ENCODE measurements around the gene CABLES1. TPM values are rescaled to one million over a fixed set of nuclear protein-coding genes. Genes with fewer than 3 reads are reported as not detected.
"Not testable (repeated sequence)": the region's sequence is repeated elsewhere in the genome, so short reads cannot be mapped to it uniquely, and the experiment has no call there.

Gene CABLES1
- polyA plus RNA-seq, 6 donors from 2014 or later: 0.10 to 0.63 (median 0.21) TPM; not detected in 2

DNA sequence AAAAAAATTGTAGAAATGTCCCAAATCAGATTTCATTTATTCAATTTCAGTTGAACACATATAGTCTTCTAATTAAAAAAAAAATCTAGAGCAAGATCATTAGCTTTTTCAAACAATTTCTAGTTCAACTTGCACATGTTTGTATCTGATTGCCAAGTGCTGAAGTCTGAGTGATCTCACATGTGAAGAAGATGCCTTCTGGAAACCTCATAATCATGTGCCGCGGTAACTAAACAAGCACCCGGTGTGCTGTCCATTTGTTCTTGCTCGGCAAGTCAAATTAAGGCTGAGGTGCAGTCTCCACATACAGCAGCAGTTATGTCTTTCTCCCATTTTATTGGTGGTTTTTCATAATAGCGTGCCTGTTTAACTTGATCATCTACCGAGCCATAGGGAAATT lies 18.7 kb downstream of the CABLES1 start:
- Mint-ChIP-seq H3K27me3 (peaks cover 0 to 7% (median 0%) of the 10 kb centered on the region in 3 donors), H3K4me1 (no peaks in the 10 kb centered on the region), H3K36me3 (no peaks in the 10 kb centered on the region), H3K9me3 (peaks cover 0 to 2% (median 0%) of the 10 kb centered on the region in 7 donors), H3K27ac (no peak overlapping the region), H3K4me3 (no peak overlapping the region)
- ATAC-seq (ENCODE audit: low read depth in 2 of 2): no peak
- DNase-seq: no peak

DNA sequence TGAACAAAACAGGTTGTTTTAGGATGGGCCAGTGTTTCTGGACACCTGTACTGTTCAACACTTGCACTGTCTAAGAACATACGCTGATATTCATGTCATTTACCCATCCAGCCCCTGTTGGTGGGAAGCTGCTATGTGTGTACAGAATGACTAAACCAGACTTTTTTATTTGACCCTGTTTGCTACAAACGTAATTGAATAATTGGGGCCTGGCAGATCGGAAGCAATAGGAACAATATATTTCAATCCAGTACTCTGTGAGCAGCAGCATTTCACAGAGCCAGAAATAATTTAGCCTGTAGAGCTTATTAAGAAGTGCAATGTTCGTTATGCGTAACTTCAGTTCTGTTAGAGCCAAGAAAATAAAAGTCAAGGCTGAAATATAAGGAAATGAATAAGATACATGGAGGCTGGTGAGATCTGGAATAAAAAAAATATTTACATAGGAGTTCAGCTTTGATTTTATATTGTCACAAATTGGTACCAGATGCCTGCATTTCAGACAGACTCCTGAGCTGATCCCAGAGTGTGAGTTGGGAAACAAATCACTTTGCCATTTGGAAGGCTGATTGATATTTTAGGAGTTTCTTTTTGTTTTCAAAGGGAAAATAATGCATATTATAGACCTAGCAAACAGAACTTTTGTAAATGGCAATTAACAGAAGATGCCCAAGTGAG lies 19.7 kb downstream of the CABLES1 start:
- no peaks in the 10 kb centered on the region for H3K4me1 Mint-ChIP-seq
- ATAC-seq (ENCODE audit: low read depth in 2 of 2) (no peak), DNase-seq (no peak)
- no peaks in the 10 kb centered on the region for H3K36me3 Mint-ChIP-seq
- no peak overlapping the region for H3K4me3 Mint-ChIP-seq
- no peak overlapping the region for H3K27ac Mint-ChIP-seq
- peaks cover 0 to 2% (median 0%) of the 10 kb centered on the region in 7 donors for H3K9me3 Mint-ChIP-seq
- peaks cover 0 to 7% (median 0%) of the 10 kb centered on the region in 3 donors for H3K27me3 Mint-ChIP-seq

GRCh38 chr18:23155537-23155936 lies 20.3 kb downstream of the CABLES1 start:
- H3K4me1 Mint-ChIP-seq: no peaks in the 10 kb centered on the region
- DNase-seq (no peak), ATAC-seq (ENCODE audit: low read depth in 2 of 2) (no peak)
- H3K36me3 Mint-ChIP-seq: no peaks in the 10 kb centered on the region
- H3K27ac Mint-ChIP-seq: no peak overlapping the region
- peaks cover 0 to 7% (median 0%) of the 10 kb centered on the region in 3 donors for H3K27me3 Mint-ChIP-seq
- peaks cover 0 to 2% (median 0%) of the 10 kb centered on the region in 7 donors for H3K9me3 Mint-ChIP-seq
- H3K4me3 Mint-ChIP-seq: no peak overlapping the region

- Mint-ChIP-seq H3K36me3 (no peaks in the 10 kb centered on the region), H3K4me1 (no peaks in the 10 kb centered on the region), H3K27me3 (peaks cover 0 to 7% (median 0%) of the 10 kb centered on the region in 3 donors), H3K9me3 (peaks cover 0 to 2% (median 0%) of the 10 kb centered on the region in 7 donors), H3K27ac (no peak overlapping the region), H3K4me3 (no peak overlapping the region)
- DNase-seq (no peak), ATAC-seq (ENCODE audit: low read depth in 2 of 2) (no peak)
Observed at GRCh38 chr18:23156134-23156533, 20.8 kb downstream of the CABLES1 start.

DNA sequence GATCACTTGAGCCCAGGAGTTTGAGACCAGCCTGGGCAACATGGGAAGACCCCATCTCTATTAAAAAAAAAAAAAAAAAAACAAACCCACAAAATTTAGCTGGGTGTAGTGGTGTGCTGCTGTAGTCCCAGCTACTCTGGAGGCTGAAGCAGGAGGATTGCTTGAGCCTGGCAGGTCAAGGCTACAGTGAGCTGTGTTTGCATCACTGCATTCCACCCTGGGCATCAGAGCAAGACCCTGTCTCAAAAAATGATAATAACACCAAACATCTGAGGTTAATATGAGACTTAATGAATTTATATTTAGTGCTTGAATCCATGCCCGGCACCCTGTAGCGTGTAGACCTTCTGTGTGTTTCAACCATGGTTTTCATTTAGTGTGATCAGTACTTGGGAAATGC lies 22.8 kb downstream of the CABLES1 start:
- H3K27ac Mint-ChIP-seq: no peak overlapping the region
- H3K27me3 Mint-ChIP-seq: peaks cover 0 to 16% (median 5%) of the 10 kb centered on the region in 3 donors
- ATAC-seq (ENCODE audit: low read depth in 2 of 2) (no peak), DNase-seq (no peak)
- no peaks in the 10 kb centered on the region for H3K4me1 Mint-ChIP-seq
- no peaks in the 10 kb centered on the region for H3K36me3 Mint-ChIP-seq
- H3K4me3 Mint-ChIP-seq: no peak overlapping the region
- H3K9me3 Mint-ChIP-seq: no peaks in the 10 kb centered on the region

DNA sequence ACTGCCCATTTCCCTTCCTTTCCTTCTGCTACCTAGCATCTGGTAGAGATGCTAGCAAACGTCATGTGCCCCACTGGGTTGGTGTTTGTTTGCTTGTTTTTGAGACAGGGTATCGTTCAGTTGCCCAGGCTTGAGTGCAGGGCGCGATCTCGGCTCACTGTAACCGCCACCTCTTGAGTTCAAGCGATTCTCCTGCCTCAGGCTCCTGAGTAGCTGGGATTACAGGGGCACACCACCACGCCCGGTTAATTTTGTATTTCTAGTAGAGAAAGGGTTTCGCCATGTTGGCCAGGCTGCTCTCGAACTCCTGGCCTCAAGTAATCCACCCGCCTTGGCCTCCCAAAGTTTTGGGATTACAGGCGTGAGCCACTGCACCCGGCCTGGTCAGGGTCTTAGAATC lies 23.6 kb downstream of the CABLES1 start:
- not testable (repeated sequence) for H3K4me1 Mint-ChIP-seq; H3K36me3 Mint-ChIP-seq; H3K9me3 Mint-ChIP-seq; H3K4me3 Mint-ChIP-seq; ATAC-seq (ENCODE audit: low read depth in 2 of 2); DNase-seq
- peaks cover 0 to 16% (median 10%) of the 10 kb centered on the region in 3 donors for H3K27me3 Mint-ChIP-seq
- H3K27ac Mint-ChIP-seq: peak overlapping the region in 1 of 6 donors; percentile 27

DNA sequence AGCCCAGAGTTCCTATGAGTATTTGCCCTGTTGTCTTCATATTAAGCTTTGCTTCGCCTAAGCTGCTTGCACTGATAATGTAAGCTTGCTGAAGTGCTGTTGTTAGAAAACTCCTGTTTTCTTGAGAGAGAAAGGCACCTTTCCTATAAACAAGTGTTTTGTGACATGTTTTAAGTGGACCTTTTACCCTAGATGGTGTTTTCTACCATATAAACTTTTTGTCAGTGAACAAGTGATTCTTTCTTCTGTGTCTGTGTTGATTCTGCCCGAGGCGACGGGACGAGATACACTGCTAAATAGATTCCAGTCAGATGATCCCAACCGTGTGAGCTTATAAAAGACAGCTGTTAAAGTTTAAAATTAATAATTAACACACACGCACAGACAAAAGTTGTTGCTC lies 24.1 kb downstream of the CABLES1 start:
- no peak overlapping the region for H3K4me3 Mint-ChIP-seq
- peaks cover 0 to 16% (median 10%) of the 10 kb centered on the region in 3 donors for H3K27me3 Mint-ChIP-seq
- no peaks in the 10 kb centered on the region for H3K9me3 Mint-ChIP-seq
- H3K4me1 Mint-ChIP-seq: no peaks in the 10 kb centered on the region
- H3K27ac Mint-ChIP-seq: no peak overlapping the region
- DNase-seq: no peak
- ATAC-seq (ENCODE audit: low read depth in 2 of 2): no peak
- H3K36me3 Mint-ChIP-seq: no peaks in the 10 kb centered on the region

DNA sequence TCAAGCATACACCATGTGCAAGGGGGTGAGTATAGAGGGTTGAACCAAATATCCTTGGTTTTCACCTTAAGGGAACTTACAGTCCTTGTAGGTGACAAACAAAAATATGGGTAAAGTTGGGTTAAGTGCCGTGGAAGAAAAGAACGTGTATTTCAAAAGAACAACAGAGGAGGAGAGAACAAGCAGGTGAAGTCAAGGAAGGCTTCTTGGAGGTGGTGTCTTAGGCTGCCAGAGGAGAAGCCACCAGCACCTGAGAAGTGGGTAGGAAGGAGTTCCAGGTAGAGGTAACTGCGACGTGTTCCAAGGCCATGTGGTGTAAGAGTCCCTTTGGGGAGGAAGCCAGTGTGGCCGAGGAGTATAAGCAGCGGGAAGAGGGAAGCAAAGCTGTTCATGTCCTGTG lies 27.2 kb downstream of the CABLES1 start:
- Mint-ChIP-seq H3K4me3 (no peak overlapping the region), H3K4me1 (no peaks in the 10 kb centered on the region), H3K27ac (no peak overlapping the region), H3K27me3 (peaks cover 0 to 10% (median 9%) of the 10 kb centered on the region in 3 donors), H3K36me3 (no peaks in the 10 kb centered on the region), H3K9me3 (no peaks in the 10 kb centered on the region)
- ATAC-seq (ENCODE audit: low read depth in 2 of 2) (no peak), DNase-seq (no peak)

DNA sequence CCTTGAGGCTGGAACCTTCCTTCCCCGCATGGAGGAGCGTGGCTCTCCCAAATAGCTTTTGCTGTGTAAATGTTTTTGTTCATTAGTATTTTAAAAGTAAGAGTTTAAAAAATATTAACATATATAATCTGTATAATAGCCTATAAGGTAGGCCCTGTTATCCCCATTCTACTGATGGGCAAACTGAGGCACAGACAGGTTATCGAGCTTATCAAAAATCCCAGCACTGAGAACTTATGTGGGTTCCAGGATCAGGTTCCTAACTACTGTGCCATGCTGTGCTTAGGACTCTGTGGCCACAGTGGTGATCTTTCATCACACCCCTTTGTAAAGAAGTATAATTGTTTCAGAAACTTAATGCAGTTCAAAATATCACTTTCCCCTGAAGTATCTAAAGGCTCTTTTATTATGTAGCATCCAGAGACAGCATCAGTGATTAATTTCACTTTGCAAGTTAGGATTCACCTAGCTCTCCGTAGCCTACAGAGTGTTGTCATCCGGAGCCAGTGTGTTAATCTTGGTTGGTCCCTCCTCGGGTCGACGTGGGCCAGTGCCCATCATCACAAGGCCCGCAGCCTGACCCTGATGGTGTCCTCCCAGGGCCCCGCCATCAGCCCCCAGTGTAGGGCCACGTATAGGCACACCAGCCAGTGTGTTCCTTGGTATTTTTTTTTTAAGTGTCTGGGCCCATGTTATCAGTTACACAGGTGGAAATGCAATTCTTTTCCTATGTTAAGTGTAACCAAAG lies 28.7 kb downstream of the CABLES1 start:
- DNase-seq (no peak), ATAC-seq (ENCODE audit: low read depth in 2 of 2) (no peak)
- Mint-ChIP-seq H3K36me3 (no peaks in the 10 kb centered on the region), H3K4me3 (no peak overlapping the region), H3K27ac (peak overlapping the region in 1 of 6 donors; percentile 14), H3K9me3 (no peaks in the 10 kb centered on the region), H3K4me1 (no peaks in the 10 kb centered on the region), H3K27me3 (peaks cover 0 to 10% (median 9%) of the 10 kb centered on the region in 3 donors)

- H3K4me1 Mint-ChIP-seq: no peaks in the 10 kb centered on the region
- ATAC-seq (ENCODE audit: low read depth in 2 of 2): no peak
- H3K27ac Mint-ChIP-seq: peak overlapping the region in 1 of 6 donors; percentile 15
Observed at GRCh38 chr18:23165271-23166068, 30.2 kb downstream of the CABLES1 start.

DNA sequence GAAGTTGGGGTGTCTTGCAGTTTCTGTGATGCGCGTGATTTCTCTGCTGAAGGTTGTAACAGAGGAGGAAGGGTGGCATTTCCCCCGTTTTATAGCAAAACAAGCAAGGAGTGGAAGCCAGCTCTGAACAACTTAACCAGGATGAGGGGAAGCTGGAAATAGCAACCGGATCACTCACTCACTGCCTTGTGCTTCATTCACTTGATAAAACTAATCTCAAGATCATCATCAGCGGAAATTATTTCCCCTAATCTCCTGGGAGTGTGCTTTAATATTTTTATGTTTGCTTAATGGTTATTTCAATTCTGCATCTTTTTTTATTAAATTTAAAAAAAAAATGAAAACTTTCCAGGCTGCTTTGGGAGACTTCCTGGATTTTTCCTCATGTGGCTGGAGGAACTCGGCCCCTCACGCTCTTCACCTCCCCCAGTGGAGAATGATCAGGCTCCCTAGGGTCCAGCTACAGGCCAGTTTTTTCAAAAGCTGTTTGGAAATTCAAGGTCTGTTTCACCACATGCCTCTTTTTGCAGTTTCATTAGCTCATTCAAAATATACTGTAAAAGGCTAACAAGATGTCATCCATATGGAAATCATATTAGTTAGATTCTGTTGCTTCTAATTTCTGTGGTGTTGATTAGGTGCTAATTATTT lies 31.7 kb downstream of the CABLES1 start:
- H3K4me1 Mint-ChIP-seq: no peaks in the 10 kb centered on the region
- ATAC-seq (ENCODE audit: low read depth in 2 of 2) (no peak), DNase-seq (no peak)
- H3K27me3 Mint-ChIP-seq: peaks cover 0 to 13% (median 9%) of the 10 kb centered on the region in 3 donors
- no peaks in the 10 kb centered on the region for H3K36me3 Mint-ChIP-seq
- H3K4me3 Mint-ChIP-seq: no peak overlapping the region
- H3K27ac Mint-ChIP-seq: peak overlapping the region in 2 of 6 donors; percentile 4 to 47
- H3K9me3 Mint-ChIP-seq: no peaks in the 10 kb centered on the region

More at GRCh38 chr18:23165271-23166068, 30.2 kb downstream of the CABLES1 start:
- DNase-seq: no peak
- no peak overlapping the region for H3K4me3 Mint-ChIP-seq
- H3K27me3 Mint-ChIP-seq: peaks cover 0 to 10% (median 9%) of the 10 kb centered on the region in 3 donors
- H3K9me3 Mint-ChIP-seq: no peaks in the 10 kb centered on the region
- H3K36me3 Mint-ChIP-seq: no peaks in the 10 kb centered on the region

DNA sequence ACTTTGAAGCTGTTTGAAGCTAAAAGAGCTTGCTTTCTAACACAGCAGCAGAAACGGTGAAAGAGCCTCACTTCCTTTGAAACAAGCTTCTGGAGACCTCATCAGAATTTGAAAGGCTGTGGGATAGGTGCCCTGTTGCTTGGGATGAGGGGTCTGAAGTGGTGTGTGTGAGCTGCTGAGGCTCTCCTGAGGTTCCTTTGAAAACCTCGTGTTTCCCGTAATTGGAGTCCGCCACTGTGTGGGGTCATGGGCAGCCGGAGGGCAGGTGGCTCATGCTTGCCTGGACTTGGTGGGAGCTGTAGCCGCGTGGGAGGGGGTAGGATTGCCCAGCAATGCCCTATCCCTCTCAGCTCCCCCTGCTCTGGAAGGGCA lies 34.4 kb downstream of the CABLES1 start:
- ATAC-seq (ENCODE audit: low read depth in 2 of 2): no peak
- Mint-ChIP-seq H3K27me3 (peaks cover 0 to 15% (median 0%) of the 10 kb centered on the region in 3 donors), H3K9me3 (no peaks in the 10 kb centered on the region), H3K27ac (no peak overlapping the region), H3K36me3 (no peaks in the 10 kb centered on the region), H3K4me1 (no peaks in the 10 kb centered on the region), H3K4me3 (no peak overlapping the region)
- no peak for DNase-seq

DNA sequence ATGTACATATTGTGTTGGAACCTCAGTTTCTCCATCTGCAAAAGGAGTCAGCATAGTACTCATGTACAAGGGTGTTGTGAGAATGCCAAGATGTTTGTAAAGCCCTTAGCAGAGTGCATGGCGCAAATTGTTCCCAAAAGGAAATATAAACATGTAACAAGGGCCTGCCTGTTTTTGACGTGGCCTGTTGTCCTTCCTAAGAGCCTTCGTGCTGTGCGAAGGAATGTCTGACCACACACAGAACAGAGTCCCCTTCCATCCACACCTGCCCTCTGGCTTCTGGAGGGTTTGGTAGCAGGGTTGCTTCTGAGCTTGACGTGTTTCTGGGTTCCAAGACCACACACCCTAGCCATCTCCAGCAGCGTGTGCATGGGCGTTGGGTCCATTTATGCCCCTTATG lies 34.9 kb downstream of the CABLES1 start:
- no peaks in the 10 kb centered on the region for H3K36me3 Mint-ChIP-seq
- H3K27me3 Mint-ChIP-seq: peaks cover 0 to 15% (median 0%) of the 10 kb centered on the region in 3 donors
- H3K27ac Mint-ChIP-seq: peak overlapping the region in 1 of 6 donors; percentile 30

More for the DNA sequence above, 34.9 kb downstream of the CABLES1 start:
- ATAC-seq (ENCODE audit: low read depth in 2 of 2): no peak
- no peaks in the 10 kb centered on the region for H3K4me1 Mint-ChIP-seq
- H3K4me3 Mint-ChIP-seq: no peak overlapping the region
- no peak for DNase-seq
- H3K9me3 Mint-ChIP-seq: no peaks in the 10 kb centered on the region
